Renal pelvis (tissue), 4 donors: ENCODE measurements around the gene HEATR5A. TPM values are rescaled to one million over a fixed set of nuclear protein-coding genes. Genes with fewer than 3 reads are reported as not detected.
"Not testable (repeated sequence)": the region's sequence is repeated elsewhere in the genome, so short reads cannot be mapped to it uniquely, and the experiment has no call there.

ENCODE experiments used
- DNase-seq: peaks from one replicate; pipeline ENCODE4 v3.0.0-alpha.2; 2013
- polyA plus RNA-seq, 3 donors: library from polyadenylated mRNA; unstranded; fragments of 120-200 nt; gene quantifications; one replicate each; pipeline ENCODE4 v1.2.1, GENCODE V29; 2013; ENCODE audit not compliant: insufficient read length in 3 of 3

Gene HEATR5A
- polyA plus RNA-seq, 3 donors: 14.3 to 22.1 (median 17.2) TPM

GRCh38 chr14:31287294-31287972 is 132.9 kb downstream of the HEATR5A start:
- no peak for DNase-seq

- DNase-seq: no peak
These were observed 133.7 kb downstream of the HEATR5A start for GRCh38 chr14:31286456-31287293.

GRCh38 chr14:31283578-31284252 is 136.6 kb downstream of the HEATR5A start:
- DNase-seq: no peak

GRCh38 chr14:31283153-31283552 is 137.2 kb downstream of the HEATR5A start:
- DNase-seq: no peak

- no peak for DNase-seq
These were observed 139.5 kb downstream of the HEATR5A start for GRCh38 chr14:31280871-31281220.

GRCh38 chr14:31280132-31280870 is 140.0 kb downstream of the HEATR5A start:
- no peak for DNase-seq

GRCh38 chr14:31278883-31279282 is 141.5 kb downstream of the HEATR5A start:
- no peak for DNase-seq

GRCh38 chr14:31277085-31277484 is 143.3 kb downstream of the HEATR5A start:
- DNase-seq: no peak

- not testable (repeated sequence) for DNase-seq
These were observed 143.9 kb downstream of the HEATR5A start for GRCh38 chr14:31276417-31276816.

GRCh38 chr14:31275731-31276130 is 144.6 kb downstream of the HEATR5A start:
- DNase-seq: no peak

- DNase-seq: no peak
These were observed 148.7 kb downstream of the HEATR5A start for GRCh38 chr14:31271648-31272047.

- DNase-seq: no peak
These were observed 150.1 kb downstream of the HEATR5A start for GRCh38 chr14:31270196-31270772.

- DNase-seq: no peak
These were observed 150.6 kb downstream of the HEATR5A start for GRCh38 chr14:31269634-31270195.

GRCh38 chr14:31268216-31268615 is 152.1 kb downstream of the HEATR5A start:
- no peak for DNase-seq

GRCh38 chr14:31266437-31267331 is 153.7 kb downstream of the HEATR5A start:
- no peak for DNase-seq

GRCh38 chr14:31265701-31266398 is 154.5 kb downstream of the HEATR5A start:
- no peak for DNase-seq

GRCh38 chr14:31263485-31264133 is 156.7 kb downstream of the HEATR5A start:
- DNase-seq: no peak

- peak; percentile 34 for DNase-seq
These were observed 158.3 kb downstream of the HEATR5A start for GRCh38 chr14:31261859-31262731.
